ENCODE results near the gene FTL.

Gene FTL

GRCh38 chr19:49014123-49014869, 49.2 kb downstream of the FTL start (continued):
- TF ChIP-seq TSHZ2 (CRISPR knock-in tag; IDR thresholded peaks at IDR 0.05), result no peak
- TF ChIP-seq, protein P1, sequence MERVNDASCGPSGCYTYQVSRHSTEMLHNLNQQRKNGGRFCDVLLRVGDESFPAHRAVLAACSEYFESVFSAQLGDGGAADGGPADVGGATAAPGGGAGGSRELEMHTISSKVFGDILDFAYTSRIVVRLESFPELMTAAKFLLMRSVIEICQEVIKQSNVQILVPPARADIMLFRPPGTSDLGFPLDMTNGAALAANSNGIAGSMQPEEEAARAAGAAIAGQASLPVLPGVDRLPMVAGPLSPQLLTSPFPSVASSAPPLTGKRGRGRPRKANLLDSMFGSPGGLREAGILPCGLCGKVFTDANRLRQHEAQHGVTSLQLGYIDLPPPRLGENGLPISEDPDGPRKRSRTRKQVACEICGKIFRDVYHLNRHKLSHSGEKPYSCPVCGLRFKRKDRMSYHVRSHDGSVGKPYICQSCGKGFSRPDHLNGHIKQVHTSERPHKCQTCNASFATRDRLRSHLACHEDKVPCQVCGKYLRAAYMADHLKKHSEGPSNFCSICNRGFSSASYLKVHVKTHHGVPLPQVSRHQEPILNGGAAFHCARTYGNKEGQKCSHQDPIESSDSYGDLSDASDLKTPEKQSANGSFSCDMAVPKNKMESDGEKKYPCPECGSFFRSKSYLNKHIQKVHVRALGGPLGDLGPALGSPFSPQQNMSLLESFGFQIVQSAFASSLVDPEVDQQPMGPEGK (CRISPR knock-in tag; IDR thresholded peaks at IDR 0.05; ENCODE audit: borderline replicate concordance), result no peak

DNA sequence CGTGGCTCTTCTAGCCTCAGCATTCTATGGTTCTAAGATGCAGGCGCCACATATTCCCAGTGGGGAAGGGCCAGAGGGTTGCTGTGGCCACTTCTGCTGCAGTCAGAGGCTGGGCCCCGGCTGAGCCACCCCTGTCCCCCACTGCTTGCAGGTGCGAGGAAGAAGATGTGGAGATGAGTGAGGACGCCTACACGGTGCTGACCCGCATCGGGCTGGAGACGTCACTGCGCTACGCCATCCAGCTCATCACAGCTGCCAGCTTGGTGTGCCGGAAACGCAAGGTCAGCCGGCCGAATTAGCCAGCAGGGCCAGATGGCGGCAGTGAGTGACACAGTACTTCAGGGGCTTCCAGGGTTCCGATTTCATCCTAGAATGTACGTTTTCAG, 49.8 kb downstream of the FTL start:
- no peak for ATAC-seq
- TF ChIP-seq TSHZ2 (CRISPR knock-in tag; IDR thresholded peaks at IDR 0.05), result no peak
- TF ChIP-seq BACH2 (CRISPR knock-in tag; IDR thresholded peaks at IDR 0.05; ENCODE audit: borderline replicate concordance), result no peak
- no peak for TF ChIP-seq CREB5 (CRISPR knock-in tag; IDR thresholded peaks at IDR 0.05; ENCODE audit: low read depth)
- TF ChIP-seq ZNF565 (CRISPR knock-in tag; conservative IDR thresholded peaks at IDR 0.05; ENCODE audit: low read depth), result no peak
- no peak for TF ChIP-seq OSR1 (CRISPR knock-in tag; IDR thresholded peaks at IDR 0.05)
- no peak for TF ChIP-seq ISL1 (CRISPR knock-in tag; IDR thresholded peaks at IDR 0.05)
- TF ChIP-seq, protein P2, sequence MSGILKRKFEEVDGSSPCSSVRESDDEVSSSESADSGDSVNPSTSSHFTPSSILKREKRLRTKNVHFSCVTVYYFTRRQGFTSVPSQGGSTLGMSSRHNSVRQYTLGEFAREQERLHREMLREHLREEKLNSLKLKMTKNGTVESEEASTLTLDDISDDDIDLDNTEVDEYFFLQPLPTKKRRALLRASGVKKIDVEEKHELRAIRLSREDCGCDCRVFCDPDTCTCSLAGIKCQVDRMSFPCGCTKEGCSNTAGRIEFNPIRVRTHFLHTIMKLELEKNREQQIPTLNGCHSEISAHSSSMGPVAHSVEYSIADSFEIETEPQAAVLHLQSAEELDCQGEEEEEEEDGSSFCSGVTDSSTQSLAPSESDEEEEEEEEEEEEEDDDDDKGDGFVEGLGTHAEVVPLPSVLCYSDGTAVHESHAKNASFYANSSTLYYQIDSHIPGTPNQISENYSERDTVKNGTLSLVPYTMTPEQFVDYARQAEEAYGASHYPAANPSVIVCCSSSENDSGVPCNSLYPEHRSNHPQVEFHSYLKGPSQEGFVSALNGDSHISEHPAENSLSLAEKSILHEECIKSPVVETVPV (CRISPR knock-in tag; IDR thresholded peaks at IDR 0.05), result no peak
- no peak for TF ChIP-seq SNAI2 (CRISPR knock-in tag; IDR thresholded peaks at IDR 0.05)
- TF ChIP-seq CSDC2 (CRISPR knock-in tag; IDR thresholded peaks at IDR 0.05), result no peak
- TF ChIP-seq PPARA (CRISPR knock-in tag; IDR thresholded peaks at IDR 0.05; ENCODE audit: borderline replicate concordance), result no peak
- TF ChIP-seq GLIS3 (CRISPR knock-in tag; IDR thresholded peaks at IDR 0.05), result no peak
- TF ChIP-seq, protein P1 (CRISPR knock-in tag; IDR thresholded peaks at IDR 0.05; ENCODE audit: borderline replicate concordance), result no peak

DNA sequence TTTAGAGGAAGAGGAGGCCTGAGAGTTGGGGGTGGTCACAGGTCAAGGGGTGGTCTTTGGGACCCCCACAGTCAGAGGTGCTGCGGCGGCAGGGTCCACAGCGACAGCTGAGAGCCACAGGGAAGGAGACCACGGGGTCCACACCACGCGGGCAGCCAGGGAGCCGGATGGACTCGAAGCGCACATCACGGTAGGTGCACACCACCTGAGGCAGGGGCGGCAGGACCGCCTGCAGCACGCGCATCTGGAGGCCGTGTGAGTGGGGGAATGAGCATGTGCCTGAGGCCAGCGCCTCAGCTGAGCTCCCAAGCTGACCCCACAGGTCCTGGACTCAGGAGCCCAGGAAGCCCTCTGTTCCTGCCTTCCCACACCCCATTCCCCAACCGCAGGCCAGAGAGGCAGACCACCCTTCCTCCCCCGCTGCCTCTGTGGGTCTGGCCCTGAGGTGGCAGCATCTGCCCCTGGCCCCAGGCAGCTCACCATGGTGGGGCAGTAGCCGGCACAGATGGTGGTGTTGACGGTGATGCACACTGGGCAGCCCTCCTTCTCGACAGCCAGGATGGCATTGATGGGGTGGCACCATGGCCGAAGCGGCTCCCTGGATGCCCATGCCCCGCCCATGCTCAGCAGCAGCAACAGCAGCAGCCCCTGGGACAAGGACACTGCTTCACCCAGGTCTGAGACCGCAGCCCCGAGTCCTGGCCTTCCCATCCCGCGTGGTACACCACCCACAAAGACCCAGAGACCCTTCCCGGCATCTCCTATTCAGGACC, 51.1 kb downstream of the FTL start:
- no peak for ATAC-seq
- TF ChIP-seq ZC3H10 (CRISPR knock-in tag; IDR thresholded peaks at IDR 0.05) (no peak), OSR1 (CRISPR knock-in tag; IDR thresholded peaks at IDR 0.05) (no peak), TCF4 (CRISPR knock-in tag; IDR thresholded peaks at IDR 0.05; ENCODE audit: borderline replicate concordance) (no peak), CREB5 (CRISPR knock-in tag; IDR thresholded peaks at IDR 0.05; ENCODE audit: low read depth) (no peak), RARB (CRISPR knock-in tag; IDR thresholded peaks at IDR 0.05) (no peak), CSDC2 (CRISPR knock-in tag; IDR thresholded peaks at IDR 0.05) (no peak), BACH2 (CRISPR knock-in tag; IDR thresholded peaks at IDR 0.05; ENCODE audit: borderline replicate concordance) (no peak), ZNF565 (CRISPR knock-in tag; conservative IDR thresholded peaks at IDR 0.05; ENCODE audit: low read depth) (no peak), ZFP3 (CRISPR knock-in tag; IDR thresholded peaks at IDR 0.05) (no peak), ARNTL (CRISPR knock-in tag; IDR thresholded peaks at IDR 0.05; ENCODE audit: borderline replicate concordance, low read depth) (no peak), ZNF8 (CRISPR knock-in tag; IDR thresholded peaks at IDR 0.05) (no peak)

Data from SK-N-SH treated with all-trans-retinoic acid at 6 μM for 48 hours (cell line).